OCI-LY7 (cell line): Measurements from ENCODE around the gene LAMA1. TPM values are rescaled to one million over a fixed set of nuclear protein-coding genes. Genes with fewer than 3 reads are reported as not detected.
A peak's percentile ranks its signal among the peaks of the same experiment; 100 is the strongest.

Experiments
- BruUV-seq: library from RNA; stranded (reverse); fragments of 400-500 nt; replicated peaks from 2 replicates; lab custom pipeline; 2021; lab: Mats Ljungman, UMichigan
- CTCF ChIA-PET: fragments of 300-600 bp; sonication (Branson Sonifier 250); formaldehyde crosslinking; loops from one replicate; lab custom pipeline; 2022; ENCODE audit warnings: antibody characterized with exemption; ENCODE audit not compliant: unreplicated experiment; lab: Charles Lee
- POLR2A ChIA-PET: fragments of 300-600 bp; sonication (Branson Sonifier 250); formaldehyde crosslinking; loops from one replicate; lab custom pipeline; 2022; ENCODE audit warnings: antibody characterized with exemption; lab: Charles Lee
- DNase-seq: peaks from one replicate; pipeline ENCODE4 v3.0.0-alpha.2; 2015; ENCODE audit warnings: low spot score
- H2AFZ ChIP-seq: fragments of 200-600 bp; sonication (generic), shearing (Covaris generic); 2 replicates; pipeline ENCODE4 v1.6.1; 2014; ENCODE audit warnings: mild to moderate bottlenecking, antibody characterized with exemption, low read length, moderate library complexity
- H3K27ac ChIP-seq: fragments of 200-600 bp; sonication (generic); 2 replicates; pipeline ENCODE4 v1.5.1; 2014; ENCODE audit warnings: mixed run types, low read depth, mild to moderate bottlenecking, moderate library complexity, low read length, inconsistent platforms; ENCODE audit not compliant: poor library complexity, severe bottlenecking
- H3K36me3 ChIP-seq: fragments of 200-600 bp; sonication (generic); 2 replicates; pipeline ENCODE4 v1.6.1; 2014; ENCODE audit warnings: mild to moderate bottlenecking, antibody characterized with exemption, low read length, moderate library complexity, mixed read lengths; ENCODE audit not compliant: insufficient read depth
- H3K4me1 ChIP-seq: fragments of 200-600 bp; sonication (generic); 2 replicates; pipeline ENCODE4 v1.5.1; 2014; ENCODE audit warnings: mild to moderate bottlenecking, low read length; ENCODE audit not compliant: insufficient read depth, poor library complexity, severe bottlenecking
- H3K4me2 ChIP-seq: fragments of 200-600 bp; sonication (generic); 2 replicates; pipeline ENCODE4 v1.6.1; 2014; ENCODE audit warnings: mild to moderate bottlenecking, low read length
- H3K4me3 ChIP-seq: fragments of 200-600 bp; sonication (generic); 2 replicates; pipeline ENCODE4 v1.5.1; 2014; ENCODE audit warnings: mild to moderate bottlenecking, low read depth, low read length; ENCODE audit not compliant: poor library complexity, severe bottlenecking
- H3K79me2 ChIP-seq: fragments of 200-600 bp; sonication (generic); 2 replicates; pipeline ENCODE4 v1.6.1; 2016; ENCODE audit warnings: low read depth, mild to moderate bottlenecking, low read length, moderate library complexity, mixed read lengths; ENCODE audit not compliant: insufficient read depth
- H3K9me2 ChIP-seq: fragments of 200-600 bp; sonication (generic); 2 replicates; pipeline ENCODE4 v1.6.1; 2016; ENCODE audit warnings: mild to moderate bottlenecking, low read length, mixed read lengths; ENCODE audit not compliant: insufficient read depth
- H3K9me3 ChIP-seq: fragments of 200-600 bp; sonication (generic); 2 replicates; pipeline ENCODE4 v1.6.1; 2014; ENCODE audit warnings: mild to moderate bottlenecking, mixed run types, low read length, mixed read lengths
- H4K20me1 ChIP-seq: fragments of 200-600 bp; sonication (generic); 2 replicates; pipeline ENCODE4 v1.6.1; 2014; ENCODE audit warnings: mild to moderate bottlenecking, antibody characterized with exemption, low read length, moderate library complexity, mixed read lengths; ENCODE audit not compliant: insufficient read depth
- CTCF ChIP-seq: fragments of 200-600 bp; sonication (generic); conservative IDR thresholded peaks from 2 replicates; pipeline ENCODE4 v1.5.1; 2014; ENCODE audit warnings: mild to moderate bottlenecking, antibody characterized with exemption, low read length, moderate library complexity, mixed read lengths
- EZH2phosphoT487 ChIP-seq: fragments of 200-600 bp; sonication (generic); IDR thresholded peaks from 2 replicates; pipeline ENCODE4 v1.6.1; 2018; ENCODE audit warnings: low read depth, borderline replicate concordance, mild to moderate bottlenecking, mixed run types, antibody characterized with exemption, low read length, moderate library complexity, mixed read lengths
- intact Hi-C: fragments of 100-400 bp; cut with micrococcal nuclease; formaldehyde crosslinking; loops from one replicate; pipeline ENCODE4 v1.10.0; 2022; ENCODE audit not compliant: unreplicated experiment
- total RNA-seq, 2 experiments: library from RNA; depleted of rRNA in 1 of 2; stranded (reverse); fragments of >200 nt in 1 of 2; shearing (Covaris generic) in 1 of 2; gene quantifications; 2 replicates each; pipeline ENCODE4 v1.2.3, GENCODE V29; 2014 to 2022

The LAMA1 gene
- total RNA-seq, 2 experiments from 2014 or later, result not detected

- ChIA-PET CTCF (no interaction called here), POLR2A (no interaction called here)
- DNase-seq, result no peak
- Histone ChIP-seq H2AFZ (no peak overlapping the region), H3K36me3 (no peaks in the 10 kb centered on the region), H3K4me3 (no peak overlapping the region), H3K4me1 (no peaks in the 10 kb centered on the region), H3K27ac (no peak overlapping the region), H3K4me2 (no peak overlapping the region), H3K9me3 (no peaks in the 10 kb centered on the region), H3K9me2 (no peaks in the 10 kb centered on the region), H4K20me1 (no peaks in the 10 kb centered on the region), H3K79me2 (no peaks in the 10 kb centered on the region)
- BruUV-seq, result no TSS peak
- TF ChIP-seq CTCF, result no peak
- no peak for TF ChIP-seq EZH2phosphoT487
- intact Hi-C loops, result loop anchor here (10.0 kb wide), 1 partner anchor 109 kb away; no protein-coding TSS in a partner anchor
Observed at GRCh38 chr18:7023581-7023980, 94.0 kb downstream of the LAMA1 start.

GRCh38 chr18:7023063-7023580 is 94.5 kb downstream of the LAMA1 start:
- intact Hi-C loops, result loop anchor here (10.0 kb wide), 1 partner anchor 108 kb away; no protein-coding TSS in a partner anchor
- Histone ChIP-seq H3K9me3 (no peaks in the 10 kb centered on the region), H3K4me2 (no peak overlapping the region), H3K4me3 (no peak overlapping the region), H2AFZ (no peak overlapping the region), H3K79me2 (no peaks in the 10 kb centered on the region), H3K27ac (no peak overlapping the region), H3K36me3 (no peaks in the 10 kb centered on the region), H3K4me1 (no peaks in the 10 kb centered on the region), H4K20me1 (no peaks in the 10 kb centered on the region), H3K9me2 (no peaks in the 10 kb centered on the region)
- no peak for TF ChIP-seq EZH2phosphoT487
- TF ChIP-seq CTCF, result no peak
- no TSS peak for BruUV-seq
- no peak for DNase-seq
- CTCF ChIA-PET, result no interaction called here
- POLR2A ChIA-PET, result no interaction called here

GRCh38 chr18:7021994-7022840 is 95.4 kb downstream of the LAMA1 start:
- POLR2A ChIA-PET, result no interaction called here
- Histone ChIP-seq H3K4me2 (no peak overlapping the region), H3K27ac (no peak overlapping the region), H3K9me3 (no peaks in the 10 kb centered on the region), H3K4me3 (no peak overlapping the region), H3K4me1 (no peaks in the 10 kb centered on the region), H3K9me2 (no peaks in the 10 kb centered on the region), H3K79me2 (no peaks in the 10 kb centered on the region), H3K36me3 (no peaks in the 10 kb centered on the region), H4K20me1 (no peaks in the 10 kb centered on the region), H2AFZ (no peak overlapping the region)
- CTCF ChIA-PET, result no interaction called here
- DNase-seq, result peak; percentile 26
- peak; percentile 69 for TF ChIP-seq CTCF
- no peak for TF ChIP-seq EZH2phosphoT487
- intact Hi-C loops, result loop anchor here (10.0 kb wide), 1 partner anchor 107 kb away; no protein-coding TSS in a partner anchor
- no TSS peak for BruUV-seq
